Progenitor cell of endocrine pancreas (in vitro differentiated cells): ENCODE results near the gene DGKG. TPM values are rescaled to one million over a fixed set of nuclear protein-coding genes. Genes with fewer than 3 reads are reported as not detected.

ENCODE experiments used
- DNase-seq: peaks from one replicate; pipeline ENCODE4 v3.0.0; 2021; ENCODE audit warnings: low spot score; ENCODE audit not compliant: unreplicated experiment
- H3K27ac Mint-ChIP-seq: 2 replicates; pipeline ENCODE4 v1.8.0; 2021; ENCODE audit warnings: mild to moderate bottlenecking, moderate library complexity, mixed read lengths
- H3K27me3 Mint-ChIP-seq: 2 replicates; pipeline ENCODE4 v1.8.0; 2021; ENCODE audit warnings: mixed read lengths
- H3K36me3 Mint-ChIP-seq: 2 replicates; pipeline ENCODE4 v1.8.0; 2022; ENCODE audit warnings: mixed read lengths; ENCODE audit not compliant: insufficient read depth
- H3K4me1 Mint-ChIP-seq: 2 replicates; pipeline ENCODE4 v1.8.0; 2021; ENCODE audit warnings: low read depth, mixed read lengths
- H3K4me3 Mint-ChIP-seq: 2 replicates; pipeline ENCODE4 v1.8.0; 2021; ENCODE audit warnings: low read depth, mild to moderate bottlenecking, moderate library complexity, mixed read lengths
- H3K9me3 Mint-ChIP-seq: 2 replicates; pipeline ENCODE4 v1.8.0; 2021; ENCODE audit warnings: low read depth, mixed read lengths
- CTCF ChIP-seq: fragments of 200-600 bp; sonication (generic); IDR thresholded peaks from one replicate; pipeline ENCODE4 v1.5.0; 2021; ENCODE audit warnings: antibody characterized with exemption, mild to moderate bottlenecking; ENCODE audit not compliant: unreplicated experiment
- total RNA-seq: library from RNA; stranded (reverse); gene quantifications from 2 replicates; pipeline ENCODE4 v1.2.1, GENCODE V29; 2021

DGKG gene
- total RNA-seq, 1 donor from 2014 or later, result 0.17 TPM

GRCh38 chr3:186165331-186165730, 196.7 kb downstream of the DGKG start:
- DNase-seq, result no peak
- no peak overlapping the region for H3K27ac Mint-ChIP-seq
- no peaks in the 10 kb centered on the region for H3K36me3 Mint-ChIP-seq
- no peak for TF ChIP-seq CTCF
- peaks cover 8% of the 10 kb centered on the region for H3K4me1 Mint-ChIP-seq
- no peak overlapping the region for H3K4me3 Mint-ChIP-seq
- H3K9me3 Mint-ChIP-seq, result no peaks in the 10 kb centered on the region
- peaks cover 30% of the 10 kb centered on the region for H3K27me3 Mint-ChIP-seq

DNA sequence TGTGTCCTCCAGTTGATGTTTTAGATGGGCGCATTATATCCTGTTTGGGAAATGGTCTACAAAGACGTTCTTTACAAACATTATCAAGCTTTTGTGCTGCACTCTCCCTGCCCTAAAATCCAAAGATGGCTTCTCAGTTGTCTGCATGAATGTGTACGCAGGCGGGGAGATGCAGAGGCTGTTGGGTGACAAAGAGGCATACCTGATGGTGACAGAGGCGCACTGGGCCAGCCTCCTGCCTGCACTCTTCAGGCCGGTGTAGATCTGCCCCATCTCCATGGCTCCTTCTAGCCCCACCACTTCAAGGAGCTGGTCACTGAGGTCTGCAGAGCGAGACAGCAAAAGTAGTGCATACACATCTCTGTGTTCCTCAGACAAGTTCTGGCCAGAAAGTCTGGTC, 197.3 kb downstream of the DGKG start:
- Mint-ChIP-seq H3K36me3 (no peaks in the 10 kb centered on the region), H3K27me3 (peaks cover 29% of the 10 kb centered on the region), H3K4me1 (peaks cover 8% of the 10 kb centered on the region), H3K4me3 (no peak overlapping the region), H3K27ac (no peak overlapping the region), H3K9me3 (no peaks in the 10 kb centered on the region)
- DNase-seq, result no peak
- TF ChIP-seq CTCF, result no peak

GRCh38 chr3:186162221-186162620, 199.8 kb downstream of the DGKG start:
- no peak for TF ChIP-seq CTCF
- Mint-ChIP-seq H3K27ac (no peak overlapping the region), H3K36me3 (no peaks in the 10 kb centered on the region), H3K27me3 (peaks cover 21% of the 10 kb centered on the region), H3K9me3 (no peaks in the 10 kb centered on the region), H3K4me1 (peaks cover 8% of the 10 kb centered on the region), H3K4me3 (no peak overlapping the region)
- no peak for DNase-seq

GRCh38 chr3:186160691-186161243, 201.3 kb downstream of the DGKG start:
- Mint-ChIP-seq H3K27ac (no peak overlapping the region), H3K27me3 (peaks cover 15% of the 10 kb centered on the region), H3K36me3 (no peaks in the 10 kb centered on the region), H3K4me1 (peaks cover 4% of the 10 kb centered on the region), H3K4me3 (no peak overlapping the region), H3K9me3 (no peaks in the 10 kb centered on the region)
- TF ChIP-seq CTCF, result no peak
- DNase-seq, result no peak

- TF ChIP-seq CTCF, result no peak
- H3K27ac Mint-ChIP-seq, result no peak overlapping the region
- no peaks in the 10 kb centered on the region for H3K9me3 Mint-ChIP-seq
- no peaks in the 10 kb centered on the region for H3K4me1 Mint-ChIP-seq
- H3K4me3 Mint-ChIP-seq, result no peak overlapping the region
- H3K36me3 Mint-ChIP-seq, result no peaks in the 10 kb centered on the region
- H3K27me3 Mint-ChIP-seq, result peaks cover 6% of the 10 kb centered on the region
- DNase-seq, result no peak
These were observed 207.4 kb downstream of the DGKG start for GRCh38 chr3:186154641-186155040.
